ENCODE data around the gene TRMT10A. TPM values are rescaled to one million over a fixed set of nuclear protein-coding genes. Genes with fewer than 3 reads are reported as not detected.

Gene TRMT10A
- 6.8 TPM for total RNA-seq

GRCh38 chr4:99563310-99564186, at the start of gene TRMT10A:
TRMT10A (minus strand) TSS chr4:99564039; CDS start chr4:99559338, 4,701 bp downstream.

GRCh38 chr4:99574530-99575324, 10.9 kb upstream of the TRMT10A start, which contains the start of gene MTTP:
MTTP (plus strand) TSS chr4:99574824; CDS start chr4:99574910, 86 bp downstream.

GRCh38 chr4:99510721-99511120, 53.1 kb downstream of the TRMT10A start, which contains the start of gene C4orf17:
C4orf17 (plus strand) TSS chr4:99511021; CDS start chr4:99513082, 2,061 bp downstream.

Other genes starting within 250 kb of the TRMT10A start
- gene ADH1B, start 242.6 kb downstream of the TRMT10A start, total RNA-seq = 36.6 TPM
- 83.4 TPM for gene ADH1C, start 211.3 kb downstream of the TRMT10A start, total RNA-seq
- gene ADH7, start 128.7 kb downstream of the TRMT10A start, total RNA-seq = not detected
- gene C4orf17, start 53.0 kb downstream of the TRMT10A start, total RNA-seq = not detected
- 3.4 TPM for gene MTTP, start 10.8 kb upstream of the TRMT10A start, total RNA-seq
- gene C4orf54, start 93.8 kb upstream of the TRMT10A start, total RNA-seq = 71.2 TPM